Ectodermal cell (in vitro differentiated cells): ENCODE measurements around the gene APCDD1L.

Source experiments
- H3K27ac ChIP-seq: 2 replicates; pipeline ENCODE4 v1.7.0; 2013; ENCODE audit warnings: mild to moderate bottlenecking, low read depth, low read length; ENCODE audit not compliant: insufficient read depth, poor library complexity, severe bottlenecking
- H3K27me3 ChIP-seq: 2 replicates; pipeline ENCODE4 v1.7.0; 2013; ENCODE audit warnings: mild to moderate bottlenecking, low read length; ENCODE audit not compliant: insufficient read depth, control insufficient read depth, poor library complexity, severe bottlenecking
- H3K36me3 ChIP-seq: one replicate; pipeline ENCODE4 v1.7.0; 2013; ENCODE audit warnings: low read length; ENCODE audit not compliant: control insufficient read depth, insufficient read depth
- H3K4me1 ChIP-seq: one replicate; pipeline ENCODE4 v1.7.0; 2013; ENCODE audit warnings: low read length; ENCODE audit not compliant: control insufficient read depth, insufficient read depth
- H3K4me3 ChIP-seq: 2 replicates; pipeline ENCODE4 v1.7.0; 2013; ENCODE audit warnings: low read depth, low read length, control low read depth; ENCODE audit not compliant: insufficient read depth
- H3K9me3 ChIP-seq: 2 replicates; pipeline ENCODE4 v1.7.0; 2013; ENCODE audit warnings: mild to moderate bottlenecking, low read length, moderate library complexity; ENCODE audit not compliant: control insufficient read depth
- WGBS, 2 experiments: methylation state at CpG; one replicate each; pipeline ENCODE4 v1.1.7; 2013; ENCODE audit warnings: missing lambda C conversion rate in 2 of 2; 5-methylcytosine and 5-hydroxymethylcytosine counted together

The APCDD1L gene

GRCh38 chr20:58478141-58478805, 36.9 kb downstream of the APCDD1L start:
- H3K36me3 ChIP-seq: no peaks in the 10 kb centered on the region
- peaks cover 5% of the 10 kb centered on the region for H3K4me1 ChIP-seq
- no peak overlapping the region for H3K27ac ChIP-seq
- peaks cover 4% of the 10 kb centered on the region for H3K9me3 ChIP-seq
- WGBS, 2 experiments: 94 to 96% methylated on average over 3 of the region's 3 CpGs
- no peak overlapping the region for H3K4me3 ChIP-seq
- H3K27me3 ChIP-seq: no peaks in the 10 kb centered on the region

DNA sequence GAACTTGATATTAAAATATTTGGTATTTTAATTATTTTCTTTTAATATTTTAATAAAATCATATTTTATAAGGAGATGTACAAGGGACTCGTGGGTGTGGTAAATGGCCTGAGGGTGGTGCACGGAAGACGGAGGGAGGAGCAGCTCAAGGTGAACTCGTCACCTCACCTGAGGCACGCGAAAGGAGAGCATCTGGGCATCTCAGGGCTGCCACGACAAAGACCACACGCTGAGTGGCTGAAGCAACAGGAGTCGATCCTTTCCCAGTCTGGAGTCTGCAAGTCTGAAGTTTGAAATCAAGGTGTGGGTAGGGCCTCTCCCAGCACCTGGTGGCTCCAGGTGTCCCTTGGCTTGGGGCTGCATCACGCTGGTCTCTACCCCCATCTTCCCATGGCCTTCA, 39.7 kb downstream of the APCDD1L start:
- Histone ChIP-seq H3K9me3 (peaks cover 4% of the 10 kb centered on the region), H3K27ac (no peak overlapping the region), H3K4me3 (no peak overlapping the region), H3K4me1 (no peaks in the 10 kb centered on the region), H3K36me3 (no peaks in the 10 kb centered on the region), H3K27me3 (no peaks in the 10 kb centered on the region)
- 87 to 89% methylated on average over 10 of the region's 10 CpGs for WGBS, 2 experiments

GRCh38 chr20:58473453-58474425, 41.5 kb downstream of the APCDD1L start:
- no peak overlapping the region for H3K27ac ChIP-seq
- peaks cover 4% of the 10 kb centered on the region for H3K9me3 ChIP-seq
- 95% methylated on average over 13 of the region's 13 CpGs for WGBS, 2 experiments
- no peaks in the 10 kb centered on the region for H3K36me3 ChIP-seq
- H3K4me3 ChIP-seq: no peak overlapping the region
- H3K27me3 ChIP-seq: no peaks in the 10 kb centered on the region
- H3K4me1 ChIP-seq: no peaks in the 10 kb centered on the region

- Histone ChIP-seq H3K27ac (no peak overlapping the region), H3K4me1 (no peaks in the 10 kb centered on the region), H3K36me3 (no peaks in the 10 kb centered on the region), H3K9me3 (peaks cover under 1% of the 10 kb centered on the region), H3K4me3 (no peak overlapping the region), H3K27me3 (no peaks in the 10 kb centered on the region)
- WGBS, 2 experiments: 94 to 95% methylated on average over 20 of the region's 20 CpGs
These were observed 42.8 kb downstream of the APCDD1L start for GRCh38 chr20:58472273-58473018.

DNA sequence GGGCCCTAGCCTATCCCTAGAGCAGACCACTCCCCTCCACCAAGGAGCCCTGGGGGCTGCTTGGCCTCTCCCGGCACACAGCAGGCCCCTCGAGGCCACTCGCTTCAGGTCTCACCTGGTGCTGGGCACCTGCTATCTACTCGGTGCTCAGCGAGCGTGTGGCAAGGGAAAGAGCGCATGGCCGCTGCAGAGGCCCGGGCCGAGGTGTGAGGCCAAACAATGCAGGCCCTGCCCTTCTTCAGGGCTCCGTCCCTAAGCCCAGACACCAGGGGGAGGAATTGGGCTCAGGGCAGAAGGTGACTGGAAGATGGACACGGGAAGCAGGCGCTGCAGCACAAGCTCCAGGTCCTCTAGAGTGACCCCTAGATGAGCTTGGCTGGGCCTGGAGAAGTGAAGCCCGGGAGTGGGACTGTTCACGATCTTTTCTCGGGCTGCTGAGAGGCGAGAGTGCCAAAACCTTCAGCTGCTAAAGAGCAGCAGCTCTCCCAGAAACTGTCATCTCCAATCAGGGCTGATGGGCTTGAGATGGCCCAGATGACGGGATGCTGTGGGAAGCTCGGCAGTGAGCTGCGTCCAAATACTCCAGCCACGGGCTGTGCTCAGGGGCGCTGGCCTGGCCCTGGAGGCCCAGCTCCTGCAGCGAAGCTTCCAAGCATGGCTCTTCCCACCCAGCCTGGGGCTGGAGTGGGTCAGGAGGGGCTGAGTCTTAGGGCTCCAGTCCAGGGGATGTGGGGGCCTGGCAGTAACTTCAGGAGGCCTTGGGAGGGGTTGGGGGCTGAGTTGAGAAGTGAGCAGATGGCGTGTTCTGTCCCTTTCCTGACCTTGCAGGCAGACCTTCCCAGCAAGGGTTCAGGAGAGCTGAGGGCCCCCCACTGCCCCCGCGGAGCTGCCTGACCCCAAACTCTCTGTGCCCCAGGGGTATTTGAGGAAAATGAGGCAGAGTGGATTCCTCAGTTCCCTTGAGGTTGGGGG, 43.7 kb downstream of the APCDD1L start:
- H3K4me1 ChIP-seq: no peaks in the 10 kb centered on the region
- 91 to 96% methylated on average over 26 of the region's 26 CpGs for WGBS, 2 experiments
- no peaks in the 10 kb centered on the region for H3K27me3 ChIP-seq
- no peaks in the 10 kb centered on the region for H3K9me3 ChIP-seq
- H3K27ac ChIP-seq: no peak overlapping the region
- H3K4me3 ChIP-seq: no peak overlapping the region
- H3K36me3 ChIP-seq: no peaks in the 10 kb centered on the region

DNA sequence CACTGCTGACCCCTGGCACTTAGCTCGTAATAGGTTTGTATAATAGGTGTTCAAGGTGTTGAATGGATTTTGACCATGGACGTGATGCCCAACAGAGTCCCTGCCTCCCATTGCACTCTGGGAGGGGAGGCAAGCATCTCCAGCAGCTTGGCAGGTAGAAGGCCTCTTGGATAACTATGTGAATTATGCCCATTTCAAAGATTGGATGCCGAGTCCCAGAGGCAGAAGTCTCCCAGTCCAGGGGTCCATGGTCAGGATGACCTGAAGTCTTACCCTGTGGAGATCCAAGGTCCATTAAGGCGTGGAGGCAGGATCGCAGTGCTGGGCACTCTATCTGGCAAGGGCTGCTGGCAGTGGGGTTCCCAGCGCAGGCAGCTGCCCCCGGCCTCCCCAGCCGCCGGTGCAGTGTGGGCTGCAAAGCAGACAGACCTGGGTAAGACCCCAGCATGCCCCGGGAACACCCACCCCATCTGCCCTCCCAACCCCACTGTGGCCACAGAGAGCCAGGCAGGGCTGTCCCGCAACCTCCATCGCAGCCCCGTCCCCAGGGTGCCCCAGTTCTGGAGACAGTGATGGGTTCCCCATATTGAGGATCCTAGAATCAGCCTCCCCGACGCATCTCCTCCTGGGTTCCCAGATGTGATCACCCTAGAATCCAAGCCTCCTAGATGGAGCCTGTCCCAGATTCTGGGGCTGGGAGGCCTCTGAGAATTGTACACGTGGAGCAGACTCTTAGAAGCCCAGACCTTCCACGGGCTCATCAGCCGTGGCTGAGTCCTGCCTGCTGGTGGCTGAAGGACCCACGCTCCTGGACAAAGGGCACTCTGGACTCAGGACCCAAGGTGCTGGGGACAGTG, 44.6 kb downstream of the APCDD1L start:
- Histone ChIP-seq H3K4me1 (no peaks in the 10 kb centered on the region), H3K36me3 (no peaks in the 10 kb centered on the region), H3K9me3 (no peaks in the 10 kb centered on the region), H3K27me3 (no peaks in the 10 kb centered on the region), H3K4me3 (no peak overlapping the region), H3K27ac (no peak overlapping the region)
- 93 to 94% methylated on average over 19 of the region's 19 CpGs for WGBS, 2 experiments

DNA sequence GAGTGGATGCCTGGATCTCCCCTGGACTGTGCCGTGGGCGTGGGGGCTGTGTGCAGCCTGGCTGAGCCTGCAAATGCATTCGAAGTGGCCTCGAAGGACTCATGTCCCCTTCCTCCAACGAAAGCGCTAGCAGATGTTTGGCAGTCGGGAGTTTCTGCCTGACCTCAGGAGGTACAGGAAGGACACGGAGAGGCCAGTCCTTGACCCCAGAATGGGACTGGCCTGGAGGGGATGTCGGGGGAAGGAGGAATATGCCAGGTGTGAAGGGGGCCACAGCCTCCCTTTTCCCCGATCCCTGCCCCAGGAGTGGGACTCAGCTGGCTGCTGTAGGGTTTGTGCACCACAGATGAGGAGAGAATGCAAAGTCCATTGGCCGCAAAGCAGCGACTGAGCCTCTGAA, 45.6 kb downstream of the APCDD1L start:
- H3K36me3 ChIP-seq: no peaks in the 10 kb centered on the region
- H3K9me3 ChIP-seq: no peaks in the 10 kb centered on the region
- H3K4me1 ChIP-seq: peaks cover 4% of the 10 kb centered on the region
- H3K27me3 ChIP-seq: no peaks in the 10 kb centered on the region
- no peak overlapping the region for H3K27ac ChIP-seq
- 94 to 95% methylated on average over 12 of the region's 12 CpGs for WGBS, 2 experiments
- H3K4me3 ChIP-seq: no peak overlapping the region

DNA sequence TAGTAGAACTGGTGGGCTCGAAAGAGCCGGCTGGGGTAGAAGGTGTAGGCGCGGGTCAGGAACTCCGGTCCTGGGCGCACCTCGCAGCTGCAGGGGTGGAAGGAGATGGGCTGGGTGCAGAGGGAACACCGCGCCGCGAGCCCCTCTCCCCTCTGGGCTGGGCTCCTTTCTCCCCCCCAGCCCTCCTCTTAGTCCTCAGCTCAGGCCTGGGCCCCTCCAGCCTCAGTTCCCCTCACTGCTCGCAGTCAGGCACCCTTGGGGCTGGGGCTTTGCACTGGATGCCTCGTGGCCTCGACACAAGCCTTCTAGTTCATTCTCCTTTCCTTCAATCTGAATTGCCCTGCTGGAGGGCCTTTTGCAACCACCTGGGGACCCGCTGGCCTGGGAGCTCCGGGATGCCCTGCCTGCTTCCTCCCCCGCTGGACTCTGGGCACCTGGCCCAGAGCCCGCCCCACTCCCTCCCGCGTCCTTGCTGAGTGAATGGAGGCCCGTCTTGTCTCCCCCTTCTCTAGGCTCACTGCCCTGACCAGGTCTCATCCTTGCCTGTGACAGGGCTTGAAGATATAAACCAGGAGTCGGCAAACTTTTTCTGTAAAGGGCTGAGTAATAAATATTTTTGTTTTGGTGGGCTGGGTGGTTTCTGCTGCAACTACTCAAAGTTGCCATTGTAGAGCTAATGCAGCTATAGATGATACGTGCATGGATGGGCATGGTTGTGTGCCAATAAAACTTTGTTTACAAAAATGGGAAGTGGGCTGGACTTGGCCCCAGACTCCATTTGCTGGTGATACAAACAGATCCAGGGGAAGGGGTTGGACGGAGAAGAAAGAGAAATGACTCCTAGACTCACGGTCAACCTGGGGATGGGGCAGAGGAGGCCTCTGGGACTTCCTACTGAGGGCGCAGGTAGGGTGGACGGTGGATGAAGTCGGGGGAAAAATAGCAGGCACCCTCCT, 47.3 kb downstream of the APCDD1L start:
- Histone ChIP-seq H3K4me1 (peaks cover 4% of the 10 kb centered on the region), H3K36me3 (no peaks in the 10 kb centered on the region), H3K9me3 (no peaks in the 10 kb centered on the region), H3K4me3 (no peak overlapping the region), H3K27ac (no peak overlapping the region), H3K27me3 (no peaks in the 10 kb centered on the region)
- 87 to 89% methylated on average over 28 of the region's 28 CpGs for WGBS, 2 experiments
